Mesangial cell (primary cell): ENCODE results near the gene EIF3J. TPM values are rescaled to one million over a fixed set of nuclear protein-coding genes. Genes with fewer than 3 reads are reported as not detected.

Experiments used
- total RNA-seq: library from RNA; depleted of rRNA; stranded (reverse); fragments of >200 nt; gene quantifications from 2 replicates; pipeline ENCODE4 v1.2.3, GENCODE V29; 2015

EIF3J gene
- 30.3 and 37.3 TPM in 2 replicates for total RNA-seq

GRCh38 chr15:44536962-44537734, at the start of gene EIF3J:
TSS of gene EIF3J (plus strand) at chr15:44537147. CDS start at chr15:44537195, 48 bp downstream.

Other genes with a start within 250 kb of the EIF3J start
- 34.9 and 69.7 TPM in 2 replicates for gene GOLM2, start 248.4 kb upstream of the EIF3J start, total RNA-seq
- gene CTDSPL2, start 109.5 kb upstream of the EIF3J start, total RNA-seq: 33.0 and 63.7 TPM in 2 replicates
- 32.8 and 58.8 TPM in 2 replicates for gene SPG11, start 126.5 kb downstream of the EIF3J start, total RNA-seq
- gene PATL2, start 174.2 kb downstream of the EIF3J start, total RNA-seq: 0.13 TPM in 1 of 2 replicates, not detected in the other
- gene B2M, start 174.4 kb downstream of the EIF3J start, total RNA-seq: 684 and 1,495 TPM in 2 replicates
- 7.4 and 7.8 TPM in 2 replicates for gene TRIM69, start 199.4 kb downstream of the EIF3J start, total RNA-seq